GM08714 (cell line): ENCODE results near the gene IER3.

ENCODE experiments used
- H3K4me3 ChIP-seq: fragments of 200-500 bp; sonication (Bioruptor generic); 2 replicates; pipeline ENCODE4 v1.5.1; 2014; ENCODE audit warnings: mild to moderate bottlenecking, low read length, inconsistent platforms
- ZNF274 ChIP-seq: IDR thresholded peaks from 2 replicates; pipeline ENCODE4 v1.6.1; 2012; ENCODE audit warnings: mild to moderate bottlenecking, low read depth, low read length

IER3 gene

DNA sequence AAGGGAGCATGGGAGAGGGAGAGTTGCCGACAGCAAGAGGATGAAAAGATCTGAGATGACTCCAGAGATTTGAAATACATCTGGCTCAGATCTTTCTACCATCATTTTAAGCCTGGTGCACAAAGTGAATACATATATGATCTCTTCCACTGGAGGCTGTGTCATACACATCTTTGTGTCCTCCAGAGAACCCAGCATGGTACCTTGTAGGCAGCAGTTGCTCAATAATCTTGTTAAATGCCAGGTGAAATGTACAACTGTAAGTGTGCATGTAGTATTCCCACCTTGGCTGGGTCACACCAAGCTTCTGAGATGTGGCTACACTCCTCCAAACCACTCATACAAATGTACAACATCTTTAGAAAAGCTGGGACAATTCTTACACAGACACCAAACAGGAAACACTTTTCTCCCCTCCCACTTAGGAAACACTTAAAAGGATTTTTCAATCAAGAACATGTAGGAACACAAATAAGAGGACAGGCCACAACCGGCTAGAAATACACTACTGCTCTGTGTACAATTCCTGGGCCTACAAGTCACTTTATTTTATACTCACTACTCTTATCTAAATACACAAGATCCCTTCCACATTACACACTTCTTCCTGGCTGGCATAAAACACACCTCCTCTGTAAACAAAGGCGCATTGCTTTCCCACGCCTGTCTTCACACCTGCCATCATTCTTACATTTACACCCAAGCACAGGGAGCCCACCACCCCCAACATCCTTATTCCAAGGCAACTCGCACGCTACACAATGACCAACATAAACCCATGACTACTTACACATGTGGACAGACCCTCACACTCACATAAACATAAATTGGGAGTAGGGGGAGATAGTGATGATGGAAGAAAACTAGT is 3.8 kb upstream of the IER3 start:
- no peak overlapping the region for H3K4me3 ChIP-seq
- no peak for TF ChIP-seq ZNF274

DNA sequence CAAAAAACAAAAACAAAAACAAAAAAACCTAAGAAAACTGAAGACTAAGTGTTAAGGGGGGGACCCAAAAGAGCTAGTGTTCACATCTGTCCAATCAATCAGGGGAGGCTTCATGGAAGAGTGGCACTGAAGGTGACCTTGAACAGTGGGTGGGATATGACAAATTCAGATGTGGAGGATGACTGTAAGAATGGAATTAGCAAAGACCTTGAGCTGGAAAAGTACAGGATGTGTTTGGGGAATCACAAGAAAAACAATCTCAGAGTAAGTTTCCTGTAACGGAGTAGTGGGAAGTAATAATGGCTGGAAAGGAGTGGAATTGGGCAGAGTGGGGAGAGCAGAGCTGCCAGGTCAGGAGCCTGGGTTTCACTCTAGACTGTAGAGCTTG is 2.9 kb upstream of the IER3 start:
- TF ChIP-seq ZNF274, result no peak
- no peak overlapping the region for H3K4me3 ChIP-seq

- TF ChIP-seq ZNF274, result no peak
- H3K4me3 ChIP-seq, result peak overlapping the region; percentile 94
These were observed 971 bp downstream of the IER3 start for GRCh38 chr6:30743099-30744053.

GRCh38 chr6:30742316-30743098 is 1.8 kb downstream of the IER3 start, which contains the start of gene FLOT1:
FLOT1 (minus strand) TSS chr6:30742687; CDS start chr6:30742189, 498 bp downstream.
- peak within 1 kb of the TSS; percentile 94 for H3K4me3 ChIP-seq
- no peak for TF ChIP-seq ZNF274

DNA sequence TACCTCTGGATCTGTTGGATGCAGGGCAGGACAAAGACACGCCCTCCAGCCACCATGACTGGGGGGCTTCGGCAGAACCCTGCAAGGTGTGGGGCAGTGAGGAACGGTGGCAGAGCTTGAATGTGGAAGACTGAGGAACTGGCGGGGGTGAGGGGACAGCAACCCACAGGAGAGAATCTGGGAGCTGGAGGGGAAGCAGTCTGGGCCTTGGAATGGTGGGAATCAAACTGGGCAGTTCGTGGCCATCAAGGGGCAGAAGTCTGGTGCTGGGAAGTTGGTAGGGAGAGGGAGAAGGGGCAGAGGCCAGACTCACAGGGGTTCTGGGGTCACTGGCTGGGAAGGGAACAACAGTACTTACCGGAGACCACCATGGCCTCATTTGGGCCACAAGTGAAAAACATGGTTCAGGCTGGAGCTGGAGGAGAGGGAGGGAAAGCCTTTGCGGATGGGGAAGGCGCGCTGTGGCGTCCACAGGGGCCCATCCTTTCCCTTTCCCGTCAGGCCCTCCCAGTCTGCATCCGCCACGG is 2.5 kb downstream of the IER3 start:
- H3K4me3 ChIP-seq, result peak overlapping the region; percentile 94
- no peak for TF ChIP-seq ZNF274

DNA sequence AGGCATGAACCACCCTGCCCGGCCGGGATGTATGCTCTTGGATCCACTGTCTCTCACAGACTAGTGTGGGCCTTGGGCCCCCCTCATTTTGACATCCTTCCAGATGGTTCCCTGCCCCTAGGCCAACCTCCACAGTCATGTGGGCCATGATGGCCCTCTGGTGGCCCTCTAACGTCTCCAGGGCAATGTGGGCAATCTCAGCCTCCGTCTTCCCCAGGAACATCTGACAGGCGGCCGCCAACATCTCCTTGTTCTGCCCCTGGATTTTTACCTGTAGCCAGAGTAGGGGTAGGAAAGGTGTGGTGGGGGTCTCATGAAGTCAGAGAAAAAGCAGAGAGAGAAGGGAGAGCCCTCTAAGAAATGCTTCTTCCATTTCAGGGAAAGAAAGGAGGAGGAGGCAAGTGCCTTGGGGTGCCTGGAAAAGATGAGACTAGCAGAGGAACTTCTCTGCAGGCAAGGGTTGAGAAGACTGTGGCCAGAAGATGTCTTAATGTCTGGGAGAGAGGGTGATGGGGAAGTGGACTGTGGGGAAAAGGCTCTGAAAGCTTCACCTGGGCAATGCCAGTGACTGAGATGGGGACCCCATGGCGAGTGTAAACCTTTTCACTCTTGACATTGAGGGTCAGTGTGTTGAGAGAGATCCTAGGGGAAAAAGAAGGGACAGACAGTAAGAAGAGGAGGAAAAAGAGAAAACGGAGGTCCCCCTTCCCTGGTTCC is 3.1 kb downstream of the IER3 start:
- TF ChIP-seq ZNF274, result no peak
- peak overlapping the region; percentile 94 for H3K4me3 ChIP-seq

DNA sequence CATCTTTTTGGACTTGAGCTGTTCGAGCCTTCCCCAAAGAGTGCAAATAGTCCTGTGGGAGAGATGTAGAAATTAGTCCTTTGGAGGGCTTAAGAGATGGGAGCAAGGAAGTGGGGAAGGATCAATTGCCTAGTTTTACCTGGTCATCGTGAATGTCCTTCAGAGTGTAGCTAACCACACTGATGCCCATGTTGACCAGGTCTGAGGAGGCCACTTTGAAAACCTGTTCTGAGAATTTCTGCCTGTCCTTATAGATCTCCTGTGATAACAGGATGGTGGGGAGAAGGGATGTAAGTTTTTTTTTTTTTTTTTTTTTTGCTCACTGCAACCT is 3.8 kb downstream of the IER3 start:
- no peak for TF ChIP-seq ZNF274
- H3K4me3 ChIP-seq, result no peak overlapping the region

GRCh38 chr6:30738532-30738931 is 5.8 kb downstream of the IER3 start:
- TF ChIP-seq ZNF274, result no peak
- H3K4me3 ChIP-seq, result no peak overlapping the region

DNA sequence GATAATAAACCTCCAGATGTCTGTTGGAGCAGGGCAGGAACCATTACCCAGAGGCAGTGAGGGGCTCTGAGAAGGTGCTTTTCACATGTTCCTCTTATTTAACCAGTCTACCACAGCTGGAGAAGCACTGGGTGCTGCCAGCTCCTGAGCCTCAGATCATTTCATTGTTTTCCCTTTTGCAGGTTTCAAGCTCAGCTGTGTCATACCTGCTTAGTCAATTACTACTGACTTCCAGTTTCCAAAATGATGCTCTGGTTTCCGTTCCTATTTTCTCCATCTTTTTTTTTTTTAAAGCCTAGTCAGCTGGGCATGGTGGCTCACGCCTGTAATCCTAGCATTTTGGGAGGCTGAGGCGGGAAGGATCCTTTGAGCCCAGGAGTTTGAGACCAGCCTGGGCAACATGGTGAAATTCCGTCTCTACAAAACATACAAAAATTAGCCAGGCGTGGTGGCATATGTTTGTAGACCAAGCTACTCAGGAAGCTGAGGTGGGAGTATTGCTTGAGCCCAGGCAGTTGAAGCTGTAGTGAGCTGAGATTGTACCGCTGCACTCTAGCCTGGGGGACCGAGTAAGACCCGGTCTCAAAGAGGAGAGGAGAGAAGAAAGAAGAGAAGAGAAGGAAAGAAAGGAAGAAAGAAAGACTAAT is 8.6 kb downstream of the IER3 start:
- no peak overlapping the region; the same call in 1 of the 2 replicates for H3K4me3 ChIP-seq
- TF ChIP-seq ZNF274, result no peak

DNA sequence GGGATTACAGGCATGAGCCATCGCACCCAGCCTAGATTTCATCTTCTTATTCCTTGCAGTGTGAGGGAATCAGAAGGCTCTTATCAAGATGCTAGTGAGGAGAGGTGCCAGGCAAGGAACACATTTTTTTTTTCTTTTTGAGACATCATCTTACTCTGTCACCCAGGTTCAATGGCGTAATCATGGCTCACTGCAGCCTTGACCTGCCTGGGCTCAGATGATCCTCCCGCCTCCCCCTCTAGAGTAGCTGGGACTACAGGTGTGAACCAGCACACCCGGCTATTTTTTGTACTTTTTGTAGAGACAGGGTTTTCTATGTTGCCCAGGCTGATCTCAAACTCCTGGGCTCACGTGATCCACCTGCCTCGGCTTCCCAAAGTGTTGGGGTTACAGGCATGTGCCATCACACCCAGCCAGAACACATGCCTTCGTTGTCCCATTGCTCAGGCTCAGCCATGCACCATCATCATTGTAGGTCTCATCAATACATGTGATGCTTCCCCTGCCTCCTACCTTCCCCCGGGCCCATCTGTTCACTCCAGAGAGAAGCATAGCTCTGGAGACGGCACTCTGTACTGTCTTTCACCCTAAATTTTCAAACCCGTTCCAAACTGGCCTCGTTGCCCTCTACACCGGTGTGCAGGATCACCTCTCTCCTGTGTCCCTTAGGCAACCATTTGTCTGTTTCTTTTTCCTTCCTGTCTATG is 12.0 kb downstream of the IER3 start:
- TF ChIP-seq ZNF274, result no peak
- no peak overlapping the region for H3K4me3 ChIP-seq

DNA sequence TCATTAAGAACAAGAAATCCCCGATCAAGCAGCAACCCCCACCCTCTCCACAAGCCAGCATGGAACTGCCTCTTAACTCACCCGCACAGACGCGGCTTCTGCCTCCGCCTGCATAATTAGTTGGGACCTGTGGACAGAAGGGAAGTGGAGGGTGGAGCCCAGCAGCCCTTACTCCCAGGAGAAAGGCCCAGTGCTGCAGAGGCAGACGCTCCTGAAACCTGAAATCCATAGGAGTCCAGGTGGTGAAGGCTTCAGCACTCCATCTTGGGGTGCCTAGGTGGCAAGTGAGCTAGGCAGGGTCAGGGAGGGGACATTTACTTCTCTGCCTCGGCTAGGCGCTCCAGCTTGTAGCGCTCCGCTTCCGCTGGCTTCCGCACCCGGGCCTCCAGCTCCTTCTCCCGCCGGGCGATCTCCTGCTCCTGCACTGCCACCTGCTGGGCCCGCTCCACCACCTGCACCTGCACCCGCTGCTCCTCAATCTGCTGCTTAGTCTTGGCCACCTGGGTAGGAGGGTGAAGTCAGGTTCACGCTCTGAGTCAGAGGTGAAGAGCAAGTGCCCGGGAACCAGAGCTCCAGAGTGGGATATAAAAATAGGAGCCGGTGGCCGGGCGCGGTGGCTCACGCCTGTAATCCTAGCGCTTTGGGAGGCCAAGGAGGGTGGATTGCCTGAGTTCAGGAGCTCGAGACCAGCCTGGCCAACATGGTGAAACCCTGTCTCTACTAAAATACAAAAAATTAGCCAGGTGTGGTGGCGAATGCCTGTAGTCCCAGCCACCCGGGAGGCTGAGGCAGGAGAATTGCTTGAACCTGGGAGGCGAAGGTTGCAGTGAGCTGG is 13.5 kb downstream of the IER3 start:
- no peak overlapping the region for H3K4me3 ChIP-seq
- TF ChIP-seq ZNF274, result no peak
